Peyer's patch (tissue), 4 donors: ENCODE results near the gene ZBTB7C.

Experiments
- POLR2A ChIP-seq, 2 donors: fragments of 450-650 bp; IDR thresholded peaks; one replicate each; pipeline ENCODE4 v1.5.1; 2017; ENCODE audit warnings: antibody characterized with exemption in 2 of 2, mild to moderate bottlenecking in 2 of 2, moderate library complexity in 2 of 2
- TF ChIP-seq, protein P1 (sequence below), 6 experiments: fragments of 450-650 bp in 4 of 6; fragments of 200-600 bp in 2 of 6; sonication (generic) in 1 of 6; IDR thresholded peaks; one replicate each; pipeline ENCODE4 v1.5.1; 2017 to 2019; ENCODE audit warnings: antibody characterized with exemption in 6 of 6, mild to moderate bottlenecking in 3 of 6, moderate library complexity in 1 of 6

- TF ChIP-seq, protein P1, sequence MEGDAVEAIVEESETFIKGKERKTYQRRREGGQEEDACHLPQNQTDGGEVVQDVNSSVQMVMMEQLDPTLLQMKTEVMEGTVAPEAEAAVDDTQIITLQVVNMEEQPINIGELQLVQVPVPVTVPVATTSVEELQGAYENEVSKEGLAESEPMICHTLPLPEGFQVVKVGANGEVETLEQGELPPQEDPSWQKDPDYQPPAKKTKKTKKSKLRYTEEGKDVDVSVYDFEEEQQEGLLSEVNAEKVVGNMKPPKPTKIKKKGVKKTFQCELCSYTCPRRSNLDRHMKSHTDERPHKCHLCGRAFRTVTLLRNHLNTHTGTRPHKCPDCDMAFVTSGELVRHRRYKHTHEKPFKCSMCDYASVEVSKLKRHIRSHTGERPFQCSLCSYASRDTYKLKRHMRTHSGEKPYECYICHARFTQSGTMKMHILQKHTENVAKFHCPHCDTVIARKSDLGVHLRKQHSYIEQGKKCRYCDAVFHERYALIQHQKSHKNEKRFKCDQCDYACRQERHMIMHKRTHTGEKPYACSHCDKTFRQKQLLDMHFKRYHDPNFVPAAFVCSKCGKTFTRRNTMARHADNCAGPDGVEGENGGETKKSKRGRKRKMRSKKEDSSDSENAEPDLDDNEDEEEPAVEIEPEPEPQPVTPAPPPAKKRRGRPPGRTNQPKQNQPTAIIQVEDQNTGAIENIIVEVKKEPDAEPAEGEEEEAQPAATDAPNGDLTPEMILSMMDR (IDR thresholded peaks at IDR 0.05): no peak
- TF ChIP-seq POLR2A (IDR thresholded peaks at IDR 0.05): no peak
Observed at GRCh38 chr18:48320639-48320945, 88.6 kb downstream of the ZBTB7C start.
